WTC11 (cell line): ENCODE results near the gene ANKRD11. TPM values are rescaled to one million over a fixed set of nuclear protein-coding genes. Genes with fewer than 3 reads are reported as not detected.

Experiments used
- ATAC-seq: fragments of 200-7000 bp; cut with Tn5 transposase; 2 replicates; pipeline ENCODE4 v1.10.0; 2021; ENCODE audit warnings: mild to moderate bottlenecking, moderate library complexity
- CTCF ChIA-PET: fragments of 300-600 bp; sonication (Branson Sonifier 250); formaldehyde crosslinking; loops from one replicate; lab custom pipeline; 2021; ENCODE audit warnings: antibody characterized with exemption; lab: Charles Lee
- POLR2A ChIA-PET: fragments of 350-600 bp; sonication (Branson Sonifier 250); formaldehyde crosslinking; loops from one replicate; lab custom pipeline; 2021; ENCODE audit warnings: antibody characterized with exemption; lab: Charles Lee
- DNase-seq: peaks from one replicate; pipeline ENCODE4 v3.0.0; 2021; ENCODE audit warnings: low spot score
- H3K27ac Mint-ChIP-seq: 2 replicates; pipeline ENCODE4 v1.8.0; 2021; ENCODE audit warnings: mixed read lengths
- H3K27me3 Mint-ChIP-seq: 2 replicates; pipeline ENCODE4 v1.8.0; 2021; ENCODE audit warnings: low read depth, mild to moderate bottlenecking, moderate library complexity, mixed read lengths
- H3K36me3 Mint-ChIP-seq: 2 replicates; pipeline ENCODE4 v1.8.0; 2021; ENCODE audit warnings: mixed read lengths
- H3K4me1 Mint-ChIP-seq: 2 replicates; pipeline ENCODE4 v1.8.0; 2022; ENCODE audit warnings: mixed read lengths
- H3K4me3 Mint-ChIP-seq: 2 replicates; pipeline ENCODE4 v1.8.0; 2021; ENCODE audit warnings: mild to moderate bottlenecking, moderate library complexity, mixed read lengths
- H3K9me3 Mint-ChIP-seq: 2 replicates; pipeline ENCODE4 v1.8.0; 2021; ENCODE audit warnings: mixed read lengths
- CDX4 ChIP-seq: fragments of 250-450 bp; sonication (Bioruptor Pico); IDR thresholded peaks from 2 replicates; pipeline ENCODE4 v1.9.0; 2021; ENCODE audit warnings: moderate library complexity, mild to moderate bottlenecking, inconsistent platforms, borderline replicate concordance
- FOXP1 ChIP-seq: sonication (generic); formaldehyde crosslinking; IDR thresholded peaks from 2 replicates; pipeline ENCODE4 v1.8.0; 2022; ENCODE audit warnings: missing genetic modification reagents, mild to moderate bottlenecking, moderate library complexity, borderline replicate concordance
- JAZF1 ChIP-seq: fragments of 250-450 bp; sonication (Bioruptor Pico); IDR thresholded peaks from 2 replicates; pipeline ENCODE4 v1.9.0; 2021; ENCODE audit warnings: moderate library complexity, mild to moderate bottlenecking, inconsistent platforms
- MXD4 ChIP-seq: fragments of 250-450 bp; sonication (Bioruptor Pico); IDR thresholded peaks from 2 replicates; pipeline ENCODE4 v1.8.0; 2021; ENCODE audit warnings: mild to moderate bottlenecking, moderate library complexity, borderline replicate concordance
- MYBL2 ChIP-seq: sonication (generic); formaldehyde crosslinking; IDR thresholded peaks from 2 replicates; pipeline ENCODE4 v1.8.1; 2023; ENCODE audit warnings: mild to moderate bottlenecking, moderate library complexity, missing genetic modification reagents
- PRRX2 ChIP-seq: fragments of 250-450 bp; sonication (Bioruptor Pico); IDR thresholded peaks from 2 replicates; pipeline ENCODE4 v1.8.0; 2021; ENCODE audit warnings: mild to moderate bottlenecking
- ZBTB43 ChIP-seq: sonication (generic); formaldehyde crosslinking; IDR thresholded peaks from 2 replicates; pipeline ENCODE4 v1.8.1; 2023; ENCODE audit warnings: mild to moderate bottlenecking, missing genetic modification reagents
- ZNF138 ChIP-seq: sonication (generic); formaldehyde crosslinking; conservative IDR thresholded peaks from 2 replicates; pipeline ENCODE4 v1.8.1; 2022; ENCODE audit warnings: mild to moderate bottlenecking, moderate library complexity, missing genetic modification reagents
- ZNF263 ChIP-seq: sonication (generic); formaldehyde crosslinking; IDR thresholded peaks from 2 replicates; pipeline ENCODE4 v1.8.1; 2022; ENCODE audit warnings: low read depth, mild to moderate bottlenecking, moderate library complexity, missing genetic modification reagents
- ZNF317 ChIP-seq: sonication (generic); formaldehyde crosslinking; IDR thresholded peaks from 2 replicates; pipeline ENCODE4 v1.8.1; 2023; ENCODE audit warnings: low read depth, mild to moderate bottlenecking, moderate library complexity, missing genetic modification reagents, borderline replicate concordance
- ZNF416 ChIP-seq: fragments of 250-450 bp; sonication (Bioruptor Pico); IDR thresholded peaks from 2 replicates; pipeline ENCODE4 v1.9.0; 2021; ENCODE audit warnings: mild to moderate bottlenecking, inconsistent platforms
- total RNA-seq: library from RNA; stranded (reverse); gene quantifications from 3 replicates; pipeline ENCODE4 v1.2.3, GENCODE V29; 2021
- TF ChIP-seq, protein P1 (sequence below): sonication (generic); formaldehyde crosslinking; IDR thresholded peaks from 2 replicates; pipeline ENCODE4 v1.8.1; 2022; ENCODE audit warnings: low read depth, missing genetic modification reagents, borderline replicate concordance

The ANKRD11 gene
- total RNA-seq, 1 experiment from 2014 or later, result 184 TPM

GRCh38 chr16:89345642-89346150, 144.7 kb downstream of the ANKRD11 start (continued):
- no peak for TF ChIP-seq ZBTB43 (CRISPR knock-in tag)

- POLR2A ChIA-PET, result no interaction called here
- H3K4me3 Mint-ChIP-seq, result no peak overlapping the region
- no peaks in the 10 kb centered on the region for H3K36me3 Mint-ChIP-seq
- H3K4me1 Mint-ChIP-seq, result peaks cover 56% of the 10 kb centered on the region
- ATAC-seq, result no peak
- H3K27ac Mint-ChIP-seq, result peak overlapping the region; percentile 76
- TF ChIP-seq ZNF416 (CRISPR knock-in tag) (no peak), FOXP1 (CRISPR knock-in tag) (no peak), ZNF138 (CRISPR knock-in tag) (no peak), JAZF1 (CRISPR knock-in tag) (no peak), PRRX2 (CRISPR knock-in tag) (no peak), ZNF317 (no peak), CDX4 (no peak), MXD4 (no peak), ZBTB43 (CRISPR knock-in tag) (no peak)
- TF ChIP-seq, protein P1, sequence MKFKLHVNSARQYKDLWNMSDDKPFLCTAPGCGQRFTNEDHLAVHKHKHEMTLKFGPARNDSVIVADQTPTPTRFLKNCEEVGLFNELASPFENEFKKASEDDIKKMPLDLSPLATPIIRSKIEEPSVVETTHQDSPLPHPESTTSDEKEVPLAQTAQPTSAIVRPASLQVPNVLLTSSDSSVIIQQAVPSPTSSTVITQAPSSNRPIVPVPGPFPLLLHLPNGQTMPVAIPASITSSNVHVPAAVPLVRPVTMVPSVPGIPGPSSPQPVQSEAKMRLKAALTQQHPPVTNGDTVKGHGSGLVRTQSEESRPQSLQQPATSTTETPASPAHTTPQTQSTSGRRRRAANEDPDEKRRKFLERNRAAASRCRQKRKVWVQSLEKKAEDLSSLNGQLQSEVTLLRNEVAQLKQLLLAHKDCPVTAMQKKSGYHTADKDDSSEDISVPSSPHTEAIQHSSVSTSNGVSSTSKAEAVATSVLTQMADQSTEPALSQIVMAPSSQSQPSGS (CRISPR knock-in tag), result no peak
- TF ChIP-seq, all 79 proteins: peak for 0
- H3K27me3 Mint-ChIP-seq, result no peaks in the 10 kb centered on the region
- CTCF ChIA-PET, result interaction anchor here (0.6 to 3.1 kb wide), 5 partner anchors 10 to 147 kb away, joined by 4 to 12 read pairs (median 8); no protein-coding TSS in a partner anchor
- no peak for DNase-seq
- H3K9me3 Mint-ChIP-seq, result no peaks in the 10 kb centered on the region
Observed at GRCh38 chr16:89344846-89345611, 145.3 kb downstream of the ANKRD11 start.

DNA sequence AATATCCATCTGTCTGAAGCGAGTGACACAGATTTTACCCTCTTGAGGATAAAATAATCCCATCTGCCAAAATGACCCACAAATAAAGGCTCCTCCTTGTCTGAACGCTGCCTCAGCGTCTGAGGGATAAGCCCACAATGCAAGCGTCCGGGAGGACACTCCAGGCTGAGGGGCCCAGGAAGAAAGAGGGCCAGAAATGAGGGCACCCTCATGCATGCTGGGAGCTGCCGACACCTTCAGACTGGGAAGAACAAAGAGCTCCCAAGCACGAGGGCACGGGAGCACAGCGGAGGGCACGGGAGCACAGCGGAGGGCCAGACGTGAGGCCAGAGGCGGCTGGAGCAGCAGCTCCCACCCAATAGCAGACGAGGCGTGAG, 145.9 kb downstream of the ANKRD11 start:
- H3K27ac Mint-ChIP-seq, result peak overlapping the region; percentile 76
- no peaks in the 10 kb centered on the region for H3K9me3 Mint-ChIP-seq
- H3K4me3 Mint-ChIP-seq, result no peak overlapping the region
- ChIA-PET POLR2A (no interaction called here), CTCF (interaction anchor here (1.0 to 3.1 kb wide), 4 partner anchors 9 to 147 kb away, joined by 4 to 12 read pairs (median 8); no protein-coding TSS in a partner anchor)
- H3K4me1 Mint-ChIP-seq, result peaks cover 58% of the 10 kb centered on the region
- TF ChIP-seq ZNF263 (CRISPR knock-in tag), result peak; percentile 72; the same call in 1 of the 2 replicates
- no peak for TF ChIP-seq MYBL2 (CRISPR knock-in tag)
- DNase-seq, result no peak
- no peak for ATAC-seq
- no peaks in the 10 kb centered on the region for H3K36me3 Mint-ChIP-seq
- H3K27me3 Mint-ChIP-seq, result no peaks in the 10 kb centered on the region
